Tibial nerve (tissue), 3 donors: Measurements from ENCODE around the gene ASXL3.

Experiments
- POLR2A ChIP-seq, 2 donors: fragments of 450-650 bp; IDR thresholded peaks; one replicate each; pipeline ENCODE4 v1.6.1; 2017; ENCODE audit warnings: antibody characterized with exemption in 2 of 2, mild to moderate bottlenecking in 2 of 2, moderate library complexity in 2 of 2
- TF ChIP-seq, protein P1 (sequence below), 5 experiments: fragments of 200-600 bp in 3 of 5; fragments of 450-650 bp in 2 of 5; sonication (generic) in 3 of 5; IDR thresholded peaks; one replicate each; pipeline ENCODE4 v1.5.1; 2016 to 2019; ENCODE audit warnings: antibody characterized with exemption in 5 of 5, mild to moderate bottlenecking in 3 of 5, moderate library complexity in 2 of 5

GRCh38 chr18:33744032-33744697 lies 166.1 kb downstream of the ASXL3 start:
- TF ChIP-seq POLR2A (IDR thresholded peaks at IDR 0.05): no peak
- TF ChIP-seq, protein P1, sequence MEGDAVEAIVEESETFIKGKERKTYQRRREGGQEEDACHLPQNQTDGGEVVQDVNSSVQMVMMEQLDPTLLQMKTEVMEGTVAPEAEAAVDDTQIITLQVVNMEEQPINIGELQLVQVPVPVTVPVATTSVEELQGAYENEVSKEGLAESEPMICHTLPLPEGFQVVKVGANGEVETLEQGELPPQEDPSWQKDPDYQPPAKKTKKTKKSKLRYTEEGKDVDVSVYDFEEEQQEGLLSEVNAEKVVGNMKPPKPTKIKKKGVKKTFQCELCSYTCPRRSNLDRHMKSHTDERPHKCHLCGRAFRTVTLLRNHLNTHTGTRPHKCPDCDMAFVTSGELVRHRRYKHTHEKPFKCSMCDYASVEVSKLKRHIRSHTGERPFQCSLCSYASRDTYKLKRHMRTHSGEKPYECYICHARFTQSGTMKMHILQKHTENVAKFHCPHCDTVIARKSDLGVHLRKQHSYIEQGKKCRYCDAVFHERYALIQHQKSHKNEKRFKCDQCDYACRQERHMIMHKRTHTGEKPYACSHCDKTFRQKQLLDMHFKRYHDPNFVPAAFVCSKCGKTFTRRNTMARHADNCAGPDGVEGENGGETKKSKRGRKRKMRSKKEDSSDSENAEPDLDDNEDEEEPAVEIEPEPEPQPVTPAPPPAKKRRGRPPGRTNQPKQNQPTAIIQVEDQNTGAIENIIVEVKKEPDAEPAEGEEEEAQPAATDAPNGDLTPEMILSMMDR (IDR thresholded peaks at IDR 0.05): no peak
